ENCODE measurements around the gene AMT.

AMT gene, protein sequence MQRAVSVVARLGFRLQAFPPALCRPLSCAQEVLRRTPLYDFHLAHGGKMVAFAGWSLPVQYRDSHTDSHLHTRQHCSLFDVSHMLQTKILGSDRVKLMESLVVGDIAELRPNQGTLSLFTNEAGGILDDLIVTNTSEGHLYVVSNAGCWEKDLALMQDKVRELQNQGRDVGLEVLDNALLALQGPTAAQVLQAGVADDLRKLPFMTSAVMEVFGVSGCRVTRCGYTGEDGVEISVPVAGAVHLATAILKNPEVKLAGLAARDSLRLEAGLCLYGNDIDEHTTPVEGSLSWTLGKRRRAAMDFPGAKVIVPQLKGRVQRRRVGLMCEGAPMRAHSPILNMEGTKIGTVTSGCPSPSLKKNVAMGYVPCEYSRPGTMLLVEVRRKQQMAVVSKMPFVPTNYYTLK

DNA sequence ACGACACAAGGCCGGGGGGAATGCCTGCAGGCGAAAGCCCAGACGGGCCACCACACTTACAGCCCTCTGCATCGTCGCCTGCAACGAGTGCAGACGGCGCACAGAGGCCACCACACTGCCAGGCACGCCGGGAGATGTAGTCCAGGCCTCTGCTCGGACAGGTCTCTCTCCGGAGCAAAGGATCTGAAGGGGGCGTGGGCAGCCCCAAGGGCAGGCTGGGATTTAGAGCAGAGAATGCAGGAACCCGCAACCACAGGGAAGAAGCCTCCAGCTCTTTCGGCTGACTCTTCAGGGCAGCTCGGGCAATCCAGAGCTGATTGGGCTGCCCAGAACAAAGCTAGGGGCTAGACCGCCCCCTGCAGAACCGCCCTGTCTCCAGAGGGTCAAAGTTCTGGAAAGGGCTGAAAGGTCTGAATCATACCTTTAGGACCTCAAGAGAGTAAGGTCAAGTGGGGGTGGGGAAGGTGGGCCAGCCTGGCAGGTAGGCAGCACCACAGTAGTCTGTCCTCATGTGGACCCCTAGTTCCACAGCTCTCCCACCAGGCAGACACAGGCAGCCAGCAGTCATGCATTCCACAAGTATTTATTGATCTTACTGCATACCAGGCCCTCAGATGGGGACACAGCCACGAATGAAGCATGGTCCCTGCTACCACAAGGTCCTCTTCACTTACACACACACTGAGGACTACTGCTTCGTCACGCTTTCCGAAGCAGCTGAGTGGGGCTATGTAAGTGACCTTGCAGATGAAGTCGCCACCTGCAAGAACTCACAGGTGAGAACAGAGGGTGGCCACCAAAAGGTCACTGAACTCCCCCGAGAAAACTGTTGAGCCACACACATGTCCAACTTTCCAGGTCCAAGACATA, at the start of gene AMT:
TSS of gene AMT (minus strand) at position 95 of the 870 bp plus-strand sequence. CDS start at position 72, 23 bp downstream.
- in situ Hi-C loops (cut with MboI; ENCODE audit: low sequenced_read_pairs, unreplicated experiment): no loop called here
- no peak for TF ChIP-seq CTCF (IDR thresholded peaks at IDR 0.05; ENCODE audit: borderline replicate concordance, control extremely low read depth, extremely low read depth, insufficient read depth, missing control alignments)

DNA sequence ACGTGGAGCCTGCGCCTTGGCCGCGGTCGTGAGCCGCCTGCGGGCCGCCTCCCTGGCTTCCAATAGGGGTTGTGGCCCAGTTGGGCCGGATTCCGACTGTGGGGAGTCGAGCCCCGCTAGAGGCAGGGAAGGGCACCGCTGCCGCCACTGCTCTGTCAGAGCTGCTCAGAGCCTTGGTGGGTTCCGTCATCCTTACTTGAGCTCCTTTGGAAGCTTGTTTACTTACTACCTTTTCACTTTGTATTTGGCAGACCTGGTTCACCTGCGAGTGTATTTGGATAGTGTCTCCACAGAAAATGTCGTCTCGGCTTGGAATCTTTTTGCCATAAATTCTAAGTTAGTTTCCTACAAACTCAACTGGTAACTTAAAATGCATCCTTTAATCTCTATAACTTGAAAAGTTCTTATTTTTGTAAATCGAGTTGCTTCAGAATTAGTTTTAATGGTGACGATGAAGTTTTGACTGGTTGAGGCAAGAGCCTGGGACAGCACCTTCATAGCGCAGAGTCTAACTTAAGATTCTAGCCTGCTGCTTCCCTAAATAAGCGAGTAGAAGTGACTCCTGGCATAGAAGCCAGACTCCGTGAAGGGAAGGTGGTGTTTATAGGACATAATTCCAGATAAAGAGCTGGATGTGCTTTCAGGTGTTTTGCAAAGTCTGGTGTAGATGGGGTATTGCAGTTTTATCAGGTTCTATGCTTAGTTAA, 48.6 kb upstream of the AMT start:
- in situ Hi-C loops (cut with MboI; ENCODE audit: low sequenced_read_pairs, unreplicated experiment): no loop called here
- no peak for DNase-seq (ENCODE audit: low spot score)
- no peak for TF ChIP-seq CTCF (IDR thresholded peaks at IDR 0.05; ENCODE audit: borderline replicate concordance, control extremely low read depth, extremely low read depth, insufficient read depth, missing control alignments)

More for the DNA sequence above, at the start of gene AMT:
- no peak for DNase-seq (ENCODE audit: low spot score)

- TF ChIP-seq CTCF (IDR thresholded peaks at IDR 0.05; ENCODE audit: borderline replicate concordance, control extremely low read depth, extremely low read depth, insufficient read depth, missing control alignments): no peak
- in situ Hi-C loops (cut with MboI; ENCODE audit: low sequenced_read_pairs, unreplicated experiment): no loop called here
- DNase-seq (ENCODE audit: low spot score): peak; percentile 98
Observed at GRCh38 chr3:49469936-49470713, 47.9 kb upstream of the AMT start, which contains the start of gene DAG1. Gene DAG1 (plus strand): TSS chr3:49470267. CDS start chr3:49510535, 40,268 bp downstream.

DNA sequence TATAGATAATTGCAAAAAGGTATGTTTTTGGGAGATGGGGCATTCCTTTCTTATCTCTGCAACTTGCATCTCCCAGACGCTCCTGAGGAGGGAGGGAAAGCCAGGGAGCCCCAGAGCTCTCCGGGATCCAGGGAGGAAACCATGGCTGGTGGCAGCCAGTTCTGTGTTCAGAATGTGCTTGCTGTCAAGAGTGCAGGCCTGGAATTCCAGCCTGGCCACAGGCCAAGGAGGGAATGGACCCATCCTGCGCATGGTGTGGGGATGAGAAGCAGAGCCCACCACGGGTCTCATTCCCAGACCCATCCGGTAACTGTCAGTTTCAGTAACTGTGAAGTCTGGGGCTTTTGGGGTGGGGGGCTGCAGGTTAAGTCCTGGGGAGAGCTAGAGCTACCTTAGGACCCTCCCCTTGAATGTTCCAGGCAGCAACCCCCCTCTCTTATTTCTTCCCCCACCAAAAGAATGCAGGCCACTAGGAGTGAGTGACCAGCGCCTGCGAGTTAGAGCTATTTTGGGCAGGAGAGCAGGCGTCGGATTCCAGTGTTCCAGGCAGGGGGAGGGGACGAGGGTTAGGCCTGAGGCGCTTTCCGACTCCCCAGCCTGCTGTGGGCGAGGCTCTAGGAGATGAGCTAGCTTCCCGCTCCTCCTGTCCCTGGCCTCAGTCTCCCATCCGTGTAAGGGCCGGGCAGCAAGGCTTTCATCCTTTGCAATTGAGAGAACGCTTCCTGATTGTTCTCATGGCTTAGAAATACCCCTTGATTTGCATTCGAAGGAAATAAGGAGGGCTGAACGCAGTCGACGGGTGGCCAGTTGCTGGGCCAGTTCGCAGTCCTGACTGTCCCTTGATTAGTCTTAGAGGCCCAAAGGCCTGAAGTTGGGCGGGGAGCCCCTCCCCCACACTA, 47.0 kb upstream of the AMT start:
- TF ChIP-seq CTCF (IDR thresholded peaks at IDR 0.05; ENCODE audit: borderline replicate concordance, control extremely low read depth, extremely low read depth, insufficient read depth, missing control alignments): no peak
- DNase-seq (ENCODE audit: low spot score): no peak
- in situ Hi-C loops (cut with MboI; ENCODE audit: low sequenced_read_pairs, unreplicated experiment): no loop called here

DNA sequence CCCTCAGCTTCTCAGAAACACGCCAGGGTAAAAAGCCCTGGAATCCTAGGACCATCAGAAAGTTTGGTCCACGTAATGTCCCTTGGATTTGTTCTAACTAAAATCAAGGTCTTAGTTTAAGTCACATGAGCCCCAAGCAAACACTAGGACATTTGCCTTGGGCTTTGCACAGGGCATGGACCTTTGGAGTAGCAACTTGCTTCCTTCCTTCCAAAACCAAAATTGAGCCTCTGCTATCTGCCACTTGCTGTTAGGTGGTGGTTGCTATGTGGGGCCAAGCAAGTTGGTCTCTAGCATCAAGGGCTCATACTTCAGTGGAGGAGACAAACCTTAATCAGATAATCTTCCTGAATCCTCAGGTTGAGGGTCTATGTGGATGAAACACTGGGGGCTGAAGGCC, 43.8 kb upstream of the AMT start:
- in situ Hi-C loops (cut with MboI; ENCODE audit: low sequenced_read_pairs, unreplicated experiment): no loop called here
- TF ChIP-seq CTCF (IDR thresholded peaks at IDR 0.05; ENCODE audit: borderline replicate concordance, control extremely low read depth, extremely low read depth, insufficient read depth, missing control alignments): no peak
- no peak for DNase-seq (ENCODE audit: low spot score)

All from GM13976 (cell line).